GM19324 (cell line): ENCODE data around the gene C12orf76.
A peak's percentile ranks its signal among the peaks of the same experiment; 100 is the strongest.
"Not testable (repeated sequence)": the region's sequence is repeated elsewhere in the genome, so short reads cannot be mapped to it uniquely, and the experiment has no call there.

Source experiments
- ATAC-seq: cut with Tn5 transposase; IDR thresholded peaks from one replicate; pipeline ENCODE4 v1.9.1; 2021; ENCODE audit warnings: mild to moderate bottlenecking, moderate library complexity; ENCODE audit not compliant: unreplicated experiment, low FRiP score

C12orf76 gene

GRCh38 chr12:110028323-110028722 is 20.0 kb downstream of the C12orf76 start:
- ATAC-seq = no peak

GRCh38 chr12:110024051-110024450 is 24.3 kb downstream of the C12orf76 start:
- ATAC-seq = no peak

GRCh38 chr12:110023059-110023980 is 25.0 kb downstream of the C12orf76 start:
- no peak for ATAC-seq

GRCh38 chr12:110020956-110021355 is 27.4 kb downstream of the C12orf76 start:
- no peak for ATAC-seq

- ATAC-seq = no peak
These were observed 33.2 kb downstream of the C12orf76 start for GRCh38 chr12:110015132-110015531.

GRCh38 chr12:110012659-110013058 is 35.7 kb downstream of the C12orf76 start:
- ATAC-seq = no peak

GRCh38 chr12:110012137-110012536 is 36.2 kb downstream of the C12orf76 start:
- no peak for ATAC-seq

GRCh38 chr12:110010853-110011723 is 37.2 kb downstream of the C12orf76 start:
- no peak for ATAC-seq

GRCh38 chr12:110008681-110009398 is 39.5 kb downstream of the C12orf76 start:
- ATAC-seq = not testable (repeated sequence)

GRCh38 chr12:110007881-110008280 is 40.4 kb downstream of the C12orf76 start:
- no peak for ATAC-seq

- no peak for ATAC-seq
These were observed 42.2 kb downstream of the C12orf76 start for GRCh38 chr12:110006115-110006514.

GRCh38 chr12:110005319-110005973 is 42.9 kb downstream of the C12orf76 start:
- peak; percentile 67 for ATAC-seq

GRCh38 chr12:110004598-110004997 is 43.7 kb downstream of the C12orf76 start:
- ATAC-seq = no peak

- ATAC-seq = no peak
These were observed 45.4 kb downstream of the C12orf76 start for GRCh38 chr12:110002676-110003515.

- ATAC-seq = no peak
These were observed 46.7 kb downstream of the C12orf76 start for GRCh38 chr12:110001596-110001995.

GRCh38 chr12:109999983-110000505 is 48.3 kb downstream of the C12orf76 start:
- no peak for ATAC-seq

- no peak for ATAC-seq
These were observed 48.7 kb downstream of the C12orf76 start for GRCh38 chr12:109999649-109999971.

- ATAC-seq = peak; percentile 62
These were observed 49.2 kb downstream of the C12orf76 start, which contains the start of gene ANKRD13A for GRCh38 chr12:109998904-109999648. ANKRD13A (plus strand) TSS chr12:109999430; CDS start chr12:109999689, 259 bp downstream.
